HG03354 (cell line): ENCODE results near the gene BTBD6.
"Not testable (repeated sequence)": the region's sequence is repeated elsewhere in the genome, so short reads cannot be mapped to it uniquely, and the experiment has no call there.

Source experiments
- ATAC-seq: cut with Tn5 transposase; IDR thresholded peaks from one replicate; pipeline ENCODE4 v1.9.1; 2021; ENCODE audit warnings: mild to moderate bottlenecking; ENCODE audit not compliant: unreplicated experiment, poor library complexity, severe bottlenecking

The BTBD6 gene

GRCh38 chr14:105287249-105288102 is 39.1 kb downstream of the BTBD6 start:
- no peak for ATAC-seq

- ATAC-seq, result not testable (repeated sequence)
Measured at GRCh38 chr14:105288936-105289335, 40.6 kb downstream of the BTBD6 start.

GRCh38 chr14:105290621-105291346 is 42.5 kb downstream of the BTBD6 start:
- ATAC-seq, result no peak

GRCh38 chr14:105292826-105293711 is 44.7 kb downstream of the BTBD6 start:
- no peak for ATAC-seq

- ATAC-seq, result peak; percentile 78
Measured at GRCh38 chr14:105294142-105294597, 45.8 kb downstream of the BTBD6 start.

- ATAC-seq, result not testable (repeated sequence)
Measured at GRCh38 chr14:105297311-105297710, 49.0 kb downstream of the BTBD6 start.

GRCh38 chr14:105299654-105300541 is 51.6 kb downstream of the BTBD6 start:
- peak; percentile 12 for ATAC-seq
